ENCODE results near the gene CDH15.

The CDH15 gene

GRCh38 chr16:89136931-89137330, 34.6 kb upstream of the CDH15 start:
- no peaks in the 10 kb centered on the region for H3F3A ChIP-seq (ENCODE audit: insufficient read depth, low read length)
- no peaks in the 10 kb centered on the region for H4K20me1 ChIP-seq (ENCODE audit: insufficient read depth, low read length)
- H3K9me2 ChIP-seq (replicated peaks; ENCODE audit: insufficient read depth, low read length) = no peaks in the 10 kb centered on the region
- DNase-seq = no peak
- no peak overlapping the region for H3K27ac ChIP-seq (ENCODE audit: low read length)
- no peak overlapping the region for H3K4me2 ChIP-seq (ENCODE audit: low read depth, low read length)
- H2AFZ ChIP-seq (ENCODE audit: low read length) = no peak overlapping the region
- no peaks in the 10 kb centered on the region for H3K36me3 ChIP-seq (replicated peaks; ENCODE audit: insufficient read depth, low read length)
- H3K4me1 ChIP-seq (ENCODE audit: low read length) = no peaks in the 10 kb centered on the region
- TF ChIP-seq EZH2phosphoT487 (IDR thresholded peaks at IDR 0.05; ENCODE audit: low read length) (no peak), CTCF (IDR thresholded peaks at IDR 0.05; ENCODE audit: low read length) (no peak), EZH2 (optimal IDR thresholded peaks at IDR 0.05; ENCODE audit: low read depth, low read length) (no peak)
- H3K9me3 ChIP-seq (replicated peaks; ENCODE audit: insufficient read depth, low read length) = no peaks in the 10 kb centered on the region
- no peaks in the 10 kb centered on the region for H3K79me2 ChIP-seq (ENCODE audit: low read length)
- no peak overlapping the region for H3K4me3 ChIP-seq (ENCODE audit: low read length)
- H3K9ac ChIP-seq (ENCODE audit: low read length) = no peak overlapping the region
- H3K27me3 ChIP-seq (replicated peaks; ENCODE audit: insufficient read depth, low read length) = no peaks in the 10 kb centered on the region

GRCh38 chr16:89137666-89138512, 33.7 kb upstream of the CDH15 start:
- Histone ChIP-seq H3K9ac (ENCODE audit: low read length) (no peak overlapping the region), H3K9me3 (replicated peaks; ENCODE audit: insufficient read depth, low read length) (no peaks in the 10 kb centered on the region), H3F3A (ENCODE audit: insufficient read depth, low read length) (no peaks in the 10 kb centered on the region), H3K27ac (ENCODE audit: low read length) (no peak overlapping the region), H2AFZ (ENCODE audit: low read length) (no peak overlapping the region), H3K9me2 (replicated peaks; ENCODE audit: insufficient read depth, low read length) (no peaks in the 10 kb centered on the region), H4K20me1 (ENCODE audit: insufficient read depth, low read length) (no peaks in the 10 kb centered on the region), H3K4me1 (ENCODE audit: low read length) (no peaks in the 10 kb centered on the region), H3K4me2 (ENCODE audit: low read depth, low read length) (no peak overlapping the region), H3K4me3 (ENCODE audit: low read length) (no peak overlapping the region), H3K36me3 (replicated peaks; ENCODE audit: insufficient read depth, low read length) (no peaks in the 10 kb centered on the region), H3K27me3 (replicated peaks; ENCODE audit: insufficient read depth, low read length) (no peaks in the 10 kb centered on the region), H3K79me2 (ENCODE audit: low read length) (no peaks in the 10 kb centered on the region)
- DNase-seq = no peak
- TF ChIP-seq EZH2phosphoT487 (IDR thresholded peaks at IDR 0.05; ENCODE audit: low read length) (no peak), CTCF (IDR thresholded peaks at IDR 0.05; ENCODE audit: low read length) (no peak), EZH2 (optimal IDR thresholded peaks at IDR 0.05; ENCODE audit: low read depth, low read length) (no peak)

- H3K9me3 ChIP-seq (replicated peaks; ENCODE audit: insufficient read depth, low read length) = no peaks in the 10 kb centered on the region
- H3K9ac ChIP-seq (ENCODE audit: low read length) = no peak overlapping the region
- H4K20me1 ChIP-seq (ENCODE audit: insufficient read depth, low read length) = no peaks in the 10 kb centered on the region
- no peaks in the 10 kb centered on the region for H3K4me1 ChIP-seq (ENCODE audit: low read length)
- H3K9me2 ChIP-seq (replicated peaks; ENCODE audit: insufficient read depth, low read length) = no peaks in the 10 kb centered on the region
- H3K79me2 ChIP-seq (ENCODE audit: low read length) = no peaks in the 10 kb centered on the region
- H3K4me2 ChIP-seq (ENCODE audit: low read depth, low read length) = no peak overlapping the region
- no peak for DNase-seq
- H3K4me3 ChIP-seq (ENCODE audit: low read length) = no peak overlapping the region
- H3F3A ChIP-seq (ENCODE audit: insufficient read depth, low read length) = no peaks in the 10 kb centered on the region
- TF ChIP-seq EZH2 (optimal IDR thresholded peaks at IDR 0.05; ENCODE audit: low read depth, low read length) (no peak), EZH2phosphoT487 (IDR thresholded peaks at IDR 0.05; ENCODE audit: low read length) (no peak), CTCF (IDR thresholded peaks at IDR 0.05; ENCODE audit: low read length) (no peak)
- H3K27me3 ChIP-seq (replicated peaks; ENCODE audit: insufficient read depth, low read length) = no peaks in the 10 kb centered on the region
- no peaks in the 10 kb centered on the region for H3K36me3 ChIP-seq (replicated peaks; ENCODE audit: insufficient read depth, low read length)
- H3K27ac ChIP-seq (ENCODE audit: low read length) = no peak overlapping the region
- no peak overlapping the region for H2AFZ ChIP-seq (ENCODE audit: low read length)
Measured at GRCh38 chr16:89138513-89138795, 33.1 kb upstream of the CDH15 start.
